B cell (primary cell): ENCODE results near the gene GADD45G. TPM values are rescaled to one million over a fixed set of nuclear protein-coding genes. Genes with fewer than 3 reads are reported as not detected.

Experiments
- ATAC-seq: fragments of 200-7000 bp; cut with Tn5 transposase; one replicate; pipeline ENCODE4 v1.10.0; 2021; ENCODE audit warnings: low read depth, mild to moderate bottlenecking, moderate number of reproducible peaks, moderate library complexity
- CTCF ChIA-PET: fragments of 350-600 bp; sonication (Branson Sonifier 250); formaldehyde crosslinking; loops from one replicate; lab custom pipeline; 2021; ENCODE audit warnings: antibody characterized with exemption, inconsistent platforms; lab: Charles Lee
- POLR2A ChIA-PET: fragments of 350-600 bp; sonication (Branson Sonifier 250); formaldehyde crosslinking; loops from one replicate; lab custom pipeline; 2021; ENCODE audit warnings: antibody characterized with exemption; lab: Charles Lee
- DNase-seq: peaks from one replicate; pipeline ENCODE4 v3.0.0; 2013
- H2AFZ ChIP-seq: 2 replicates; pipeline ENCODE4 v1.6.1; 2012; ENCODE audit warnings: mild to moderate bottlenecking, low read depth, low read length; ENCODE audit not compliant: insufficient read depth, poor library complexity, severe bottlenecking
- H3K27ac ChIP-seq, 2 donors: 1 replicate in 1 of 2; 2 replicates in 1 of 2; pipeline ENCODE4 v1.5.1; 2012 to 2013; ENCODE audit warnings: low read length in 2 of 2, mild to moderate bottlenecking in 2 of 2, moderate library complexity in 1 of 2
- H3K27me3 ChIP-seq, 4 experiments: fragments of 200-600 bp in 1 of 4; sonication (generic) in 1 of 4; replicated peaks in 1 of 4; 1 replicate in 2 of 4; 2 replicates in 2 of 4; pipeline versions ENCODE4 v1.6.1 to v1.7.0; 2013 to 2016; ENCODE audit warnings: low read length in 3 of 4, mild to moderate bottlenecking in 2 of 4, mixed read lengths in 1 of 4, moderate library complexity in 1 of 4; ENCODE audit not compliant: insufficient read depth in 4 of 4, control insufficient read depth in 3 of 4; ENCODE audit errors: control extremely low read depth in 1 of 4
- H3K36me3 ChIP-seq, 2 experiments: replicated peaks in 1 of 2; 1 replicate in 1 of 2; 2 replicates in 1 of 2; pipeline versions ENCODE4 v1.6.1 to v1.7.1; 2013; ENCODE audit warnings: low read length in 1 of 2; ENCODE audit not compliant: insufficient read depth in 2 of 2, control insufficient read depth in 1 of 2; ENCODE audit errors: control extremely low read depth in 1 of 2, extremely low read depth in 1 of 2
- H3K4me1 ChIP-seq, 2 donors: fragments of 200-600 bp in 1 of 2; sonication (generic) in 1 of 2; 1 replicate in 1 of 2; 2 replicates in 1 of 2; pipeline versions ENCODE4 v1.5.1 to v1.6.1; 2013 to 2017; ENCODE audit warnings: low read length in 2 of 2; ENCODE audit not compliant: control insufficient read depth in 2 of 2, insufficient read depth in 2 of 2
- H3K4me2 ChIP-seq: replicated peaks from 2 replicates; pipeline ENCODE3; 2012; ENCODE audit warnings: mild to moderate bottlenecking, low read depth, low read length; ENCODE audit not compliant: poor library complexity, severe bottlenecking
- H3K4me3 ChIP-seq, 5 experiments: fragments of 200-600 bp in 1 of 5; sonication (generic) in 1 of 5; 1 replicate in 3 of 5; 2 replicates in 2 of 5; pipeline versions ENCODE4 v1.5.1 to v1.7.0; 2011 to 2016; ENCODE audit warnings: low read length in 4 of 5, mild to moderate bottlenecking in 4 of 5, low read depth in 2 of 5, control low read depth in 1 of 5, moderate library complexity in 1 of 5; ENCODE audit not compliant: insufficient read depth in 1 of 5; ENCODE audit errors: control extremely low read depth in 1 of 5, extremely low read depth in 1 of 5
- H3K79me2 ChIP-seq: fragments of 200-600 bp; sonication (generic); one replicate; pipeline ENCODE4 v1.6.0; 2016; ENCODE audit warnings: low read length; ENCODE audit not compliant: control insufficient read depth, insufficient read depth
- H3K9ac ChIP-seq: fragments of 200-600 bp; sonication (generic); 2 replicates; pipeline ENCODE4 v1.6.1; 2017; ENCODE audit warnings: mild to moderate bottlenecking, low read length, moderate library complexity
- H3K9me3 ChIP-seq, 3 donors: one replicate each; pipeline versions ENCODE4 v1.6.1 to v1.7.1; 2013; ENCODE audit warnings: low read length in 2 of 3; ENCODE audit not compliant: control insufficient read depth in 2 of 3, insufficient read depth in 1 of 3; ENCODE audit errors: control extremely low read depth in 1 of 3
- H4K20me1 ChIP-seq: 2 replicates; pipeline ENCODE4 v1.6.0; 2012; ENCODE audit warnings: mild to moderate bottlenecking, low read length; ENCODE audit not compliant: insufficient read depth, control insufficient read depth, poor library complexity, severe bottlenecking
- H3K27ac Mint-ChIP-seq: one replicate; pipeline ENCODE4 v1.8.0; 2021; ENCODE audit warnings: mixed read lengths
- H3K27me3 Mint-ChIP-seq: one replicate; pipeline ENCODE4 v1.8.0; 2021; ENCODE audit warnings: mixed read lengths
- H3K4me1 Mint-ChIP-seq: one replicate; pipeline ENCODE4 v1.8.0; 2021; ENCODE audit warnings: mixed read lengths
- H3K4me3 Mint-ChIP-seq: one replicate; pipeline ENCODE4 v1.8.0; 2021; ENCODE audit warnings: mixed read lengths
- H3K9me3 Mint-ChIP-seq: one replicate; pipeline ENCODE4 v1.8.0; 2022; ENCODE audit warnings: mixed read lengths; ENCODE audit not compliant: insufficient read depth
- CTCF ChIP-seq: fragments of 200-600 bp; IDR thresholded peaks from one replicate; pipeline ENCODE4 v1.8.0; 2022; ENCODE audit warnings: antibody characterized with exemption, mild to moderate bottlenecking
- EZH2 ChIP-seq: IDR thresholded peaks from 2 replicates; pipeline ENCODE4 v1.6.1; 2012; ENCODE audit warnings: borderline replicate concordance, low read depth, mild to moderate bottlenecking, moderate library complexity, low read length; ENCODE audit not compliant: insufficient read depth, poor library complexity, severe bottlenecking
- WGBS: methylation state at CpG from one replicate; pipeline ENCODE4 v1.1.5; 2013; ENCODE audit warnings: missing lambda C conversion rate; ENCODE audit not compliant: insufficient coverage; 5-methylcytosine and 5-hydroxymethylcytosine counted together
- intact Hi-C: fragments of 100-400 bp; cut with micrococcal nuclease; formaldehyde crosslinking; loops from one replicate; pipeline ENCODE4 v1.10.0; 2022
- polyA plus RNA-seq: library from polyadenylated mRNA; depleted of rRNA; stranded (reverse); fragments of >200 nt; gene quantifications from 2 replicates; pipeline ENCODE4 v1.2.3, GENCODE V29; 2012
- total RNA-seq, 2 donors: library from RNA; stranded (reverse); fragments of 120-200 nt in 1 of 2; gene quantifications; 1 replicate in 1 of 2; 2 replicates in 1 of 2; pipeline versions ENCODE4 v1.2.3 to v1.2.4, GENCODE V29; 2013 to 2022

Gene GADD45G
- total and polyA plus RNA-seq, 2 donors (not counting 1 experiment from before 2014, with no cell fraction given), result 4.3 to 5.9 TPM

- Histone ChIP-seq H4K20me1 (no peaks in the 10 kb centered on the region), H3K4me2 (no peak overlapping the region), H3K27me3 (peaks cover 0 to 19% (median 1%) of the 10 kb centered on the region in 4 experiments), H3K36me3 (no peaks in the 10 kb centered on the region), H3K79me2 (no peaks in the 10 kb centered on the region), H3K9me3 (no peaks in the 10 kb centered on the region), H3K9ac (no peak overlapping the region), H3K27ac (no peak overlapping the region), H3K4me3 (no peak overlapping the region), H3K4me1 (no peaks in the 10 kb centered on the region), H2AFZ (no peak overlapping the region)
- Mint-ChIP-seq H3K27me3 (peaks cover 25% of the 10 kb centered on the region), H3K27ac (no peak overlapping the region), H3K9me3 (no peaks in the 10 kb centered on the region), H3K4me3 (no peak overlapping the region), H3K4me1 (no peaks in the 10 kb centered on the region)
- CTCF ChIA-PET, result interaction anchor here (0.5 to 14.3 kb wide), 21 partner anchors 8 to 1322 kb away, joined by 3 to 406 read pairs (median 4); partner anchors contain the start of gene GADD45G
- ATAC-seq, result peak; percentile 72
- DNase-seq, result peak; percentile 72
- intact Hi-C loops, result no loop called here
- WGBS, result 52% methylated on average over 12 of the region's 14 CpGs
- TF ChIP-seq EZH2, result no peak
- peak; percentile 80 for TF ChIP-seq CTCF
- POLR2A ChIA-PET, result no interaction called here
Measured at GRCh38 chr9:89593727-89594427, 10.9 kb upstream of the GADD45G start.
